Activated CD8-positive, alpha-beta memory T cell treated with anti-CD3 and anti-CD28 coated beads for 48 hours (primary cell): ENCODE results near the gene TSSC4.

Source experiments
- DNase-seq, 3 experiments: peaks; one replicate each; pipeline ENCODE4 v3.0.0-alpha.2; 2020; ENCODE audit warnings: low read depth in 2 of 3, low spot score in 2 of 3

The TSSC4 gene

DNA sequence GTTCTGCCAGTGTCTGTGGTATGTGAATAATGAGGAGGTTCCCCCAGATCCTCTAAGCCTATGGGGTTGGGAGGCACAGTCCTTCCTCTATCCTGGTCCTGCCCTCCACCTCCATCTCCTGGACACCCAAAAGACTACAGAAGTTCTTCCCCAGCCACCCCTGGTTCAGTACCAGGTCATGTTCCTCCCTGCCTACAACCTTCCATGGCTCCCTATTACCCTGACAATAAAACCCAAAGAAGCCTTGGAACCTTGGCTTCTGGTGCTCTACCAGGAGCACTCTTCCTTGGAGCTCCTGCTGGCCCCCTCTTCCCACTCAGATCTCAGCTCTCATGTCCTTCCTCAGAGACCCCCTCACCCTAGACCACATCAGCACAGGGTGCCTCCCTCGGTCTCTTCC, 30.8 kb downstream of the TSSC4 start:
- DNase-seq: no peak

DNA sequence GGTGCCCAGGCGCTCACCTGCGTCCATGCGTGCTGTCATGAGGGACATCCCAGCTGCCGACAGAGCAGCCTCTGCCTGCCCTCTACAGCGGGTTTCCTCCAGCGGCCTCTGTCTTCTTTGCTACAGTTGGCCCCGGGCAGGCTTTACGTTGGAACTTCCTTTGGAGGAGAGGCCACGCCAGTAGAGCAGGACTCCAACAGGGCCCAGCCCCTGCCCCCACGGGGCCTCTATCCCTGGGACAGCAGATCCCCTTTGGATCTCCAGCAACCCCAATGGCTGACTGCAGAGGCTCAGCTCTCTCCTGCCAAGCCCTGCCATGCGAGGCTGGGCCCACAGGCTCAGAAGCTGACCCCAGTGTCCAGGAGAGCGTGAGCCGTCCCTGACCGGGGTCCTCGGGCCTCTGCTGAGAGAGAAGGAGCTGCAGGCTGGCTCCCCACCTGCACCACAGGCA, 31.6 kb downstream of the TSSC4 start:
- no peak for DNase-seq

DNA sequence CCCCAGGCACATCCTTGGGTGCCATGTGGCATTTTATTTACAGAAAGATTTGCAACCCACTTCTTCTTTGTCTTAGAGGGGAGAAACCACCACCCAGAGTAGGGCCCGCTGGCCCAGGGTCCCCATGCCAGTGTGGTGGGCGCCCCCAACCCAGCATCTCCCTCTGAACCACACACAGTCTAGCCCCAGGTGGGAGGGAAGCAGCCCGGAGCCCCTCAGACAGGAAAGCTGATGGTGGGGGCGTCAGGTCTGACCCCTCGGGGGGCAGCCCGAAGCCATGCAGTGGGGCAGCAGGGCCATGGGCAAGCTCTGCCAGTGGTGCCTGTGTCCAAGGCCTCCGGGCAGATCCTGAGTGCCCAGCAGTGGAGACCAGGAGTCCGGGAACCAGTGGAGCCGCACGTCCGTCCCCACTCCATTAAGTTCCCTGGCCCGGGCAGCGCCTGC, 32.1 kb downstream of the TSSC4 start:
- DNase-seq: no peak

DNA sequence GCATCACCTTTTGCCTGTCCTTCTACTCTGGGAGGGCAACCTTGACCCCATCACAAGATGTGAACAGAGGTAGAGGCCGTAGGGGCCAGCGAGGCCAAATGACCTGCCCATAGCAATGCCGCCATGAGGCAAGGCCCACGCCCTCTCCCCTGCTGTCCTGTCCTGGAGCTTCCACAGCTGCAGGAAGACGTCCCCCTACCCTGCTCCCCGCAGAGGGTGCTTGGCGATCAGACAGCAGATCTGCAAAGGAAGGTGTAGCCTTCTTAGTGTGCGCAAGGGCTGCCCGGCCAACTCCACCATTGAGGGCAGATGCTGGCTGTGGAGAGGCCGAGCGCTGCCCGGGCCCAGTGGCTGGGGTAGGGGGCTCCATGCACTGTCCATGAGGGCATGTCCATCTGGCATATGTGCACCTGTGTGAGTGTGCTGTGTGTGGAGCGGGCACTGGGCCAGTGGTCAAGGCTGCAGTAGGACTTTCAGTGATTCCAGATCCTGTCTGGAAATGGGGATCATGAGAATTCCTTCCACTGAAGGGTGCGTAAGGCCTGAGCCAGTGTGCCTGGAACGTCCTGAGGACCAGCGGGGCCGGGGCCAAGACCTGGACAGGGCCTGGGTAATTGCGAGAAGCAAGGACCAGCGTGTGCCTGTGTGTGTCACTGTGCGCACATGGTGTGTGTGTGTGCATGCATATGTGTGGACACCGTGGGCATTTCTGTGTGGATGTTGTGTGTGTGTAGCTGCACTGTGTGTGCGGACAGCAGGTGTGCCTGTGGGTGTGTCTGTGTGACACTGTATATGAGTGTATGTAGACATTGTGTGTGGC, 32.8 kb downstream of the TSSC4 start:
- no peak for DNase-seq

DNA sequence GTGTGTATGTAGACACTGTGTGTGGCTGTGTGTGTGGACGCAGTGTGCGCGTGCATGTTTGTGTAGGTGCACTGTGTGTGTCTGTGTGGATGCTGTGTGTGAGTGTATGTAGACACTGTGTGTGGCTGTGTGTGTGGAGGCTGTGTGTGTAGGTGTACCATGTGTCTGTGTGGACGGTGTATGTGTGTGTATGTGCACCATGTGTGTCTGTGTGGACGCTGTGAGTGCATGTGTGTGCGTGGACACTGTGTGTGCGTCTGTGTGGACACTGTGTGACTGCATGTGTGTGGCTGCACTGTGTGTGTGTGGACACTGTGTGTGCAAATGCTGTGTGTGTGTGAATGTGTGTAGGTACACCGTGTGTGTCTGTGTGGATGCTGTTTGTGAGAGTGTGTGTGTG, 33.5 kb downstream of the TSSC4 start:
- no peak for DNase-seq

DNA sequence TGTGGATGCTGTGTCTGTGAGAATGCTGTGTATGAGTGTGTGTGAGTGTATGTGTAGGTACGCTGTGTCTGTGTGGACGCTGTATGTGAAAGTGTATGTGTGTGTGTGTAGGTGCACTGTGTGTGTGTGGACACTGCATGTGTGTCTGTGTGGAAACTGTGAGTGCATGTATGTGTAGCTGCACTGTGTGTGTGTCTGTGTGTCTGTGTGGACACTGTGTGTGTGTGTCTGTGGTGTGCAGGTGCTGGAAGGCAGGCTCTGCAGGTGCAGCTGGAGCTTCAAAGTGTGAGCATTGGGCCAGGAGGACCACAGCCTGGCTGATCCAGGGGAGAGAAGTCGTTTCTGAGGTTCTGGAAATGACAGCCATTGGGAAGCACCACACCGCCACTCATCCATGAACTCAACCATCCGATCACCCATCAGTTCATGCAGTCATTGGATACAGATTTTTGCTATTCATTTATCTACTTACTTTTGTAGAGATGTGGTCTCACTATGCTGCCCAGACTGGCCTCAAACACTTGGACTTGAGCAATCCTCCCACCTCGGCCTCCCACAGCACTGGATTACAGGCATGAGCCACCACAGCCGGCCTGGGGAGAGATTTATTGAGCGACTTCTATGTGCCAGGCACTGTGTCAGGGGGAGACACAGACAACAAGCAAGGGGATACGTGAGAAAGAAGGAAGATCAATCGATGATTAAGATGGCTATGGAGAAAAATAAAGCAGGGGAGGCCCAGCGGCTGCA, 34.1 kb downstream of the TSSC4 start:
- no peak for DNase-seq

DNA sequence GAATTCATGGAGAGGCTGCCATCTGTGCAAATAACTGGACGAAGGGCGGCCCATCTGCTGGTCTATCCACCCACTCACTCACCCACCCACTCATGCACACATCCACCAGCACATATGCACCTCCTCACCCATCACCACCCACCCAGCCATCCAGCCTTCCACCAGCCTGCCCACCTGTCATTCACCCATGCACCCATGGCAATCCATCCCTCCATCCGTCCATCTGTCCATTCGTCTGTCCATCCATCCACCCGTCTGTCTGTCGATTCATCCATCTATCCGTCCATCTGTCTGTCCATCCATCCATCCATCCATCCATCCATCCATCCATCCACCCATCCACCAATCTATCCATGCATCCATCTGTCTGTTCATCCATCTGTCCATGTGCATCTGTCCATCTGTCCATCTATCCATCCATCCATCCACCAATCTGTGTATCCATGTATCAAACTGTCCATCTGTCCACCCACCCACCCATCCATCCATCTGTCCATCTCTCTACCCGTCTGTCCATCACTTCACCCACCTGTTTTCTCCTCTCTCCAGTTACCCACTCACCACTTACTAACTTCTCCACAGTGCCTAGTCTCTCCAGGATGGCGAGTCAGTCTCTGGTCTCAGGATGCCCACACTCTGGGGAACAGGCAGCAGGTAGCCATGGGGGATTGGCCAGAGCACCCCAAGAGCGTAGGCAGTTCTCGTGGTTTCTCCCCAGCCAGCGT, 34.9 kb downstream of the TSSC4 start:
- DNase-seq: no peak

DNA sequence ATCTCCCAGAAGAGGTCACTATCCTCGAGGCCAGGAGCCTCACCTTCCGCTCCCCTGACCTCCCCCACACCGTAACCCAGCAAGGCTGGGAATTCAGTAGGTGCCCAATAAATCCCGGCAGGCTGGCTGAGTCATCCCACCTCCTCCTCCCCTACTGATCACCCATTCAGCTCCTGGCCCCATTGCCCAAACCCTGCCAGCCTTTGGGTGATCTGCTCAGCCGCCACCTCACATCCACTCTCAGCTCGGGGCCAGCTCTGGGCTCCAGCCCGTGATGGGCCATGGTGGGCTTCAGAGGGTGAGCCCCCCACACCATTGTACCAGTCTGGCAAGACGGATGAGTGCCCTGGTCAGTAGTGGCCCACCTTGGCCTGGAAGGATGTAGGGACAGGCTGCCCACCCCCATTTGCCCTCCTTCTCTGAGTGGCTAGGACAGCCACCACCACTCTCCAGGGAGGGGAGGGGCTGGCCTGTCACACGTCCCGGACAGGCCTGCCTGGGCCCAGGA, 35.5 kb downstream of the TSSC4 start:
- DNase-seq: no peak

DNA sequence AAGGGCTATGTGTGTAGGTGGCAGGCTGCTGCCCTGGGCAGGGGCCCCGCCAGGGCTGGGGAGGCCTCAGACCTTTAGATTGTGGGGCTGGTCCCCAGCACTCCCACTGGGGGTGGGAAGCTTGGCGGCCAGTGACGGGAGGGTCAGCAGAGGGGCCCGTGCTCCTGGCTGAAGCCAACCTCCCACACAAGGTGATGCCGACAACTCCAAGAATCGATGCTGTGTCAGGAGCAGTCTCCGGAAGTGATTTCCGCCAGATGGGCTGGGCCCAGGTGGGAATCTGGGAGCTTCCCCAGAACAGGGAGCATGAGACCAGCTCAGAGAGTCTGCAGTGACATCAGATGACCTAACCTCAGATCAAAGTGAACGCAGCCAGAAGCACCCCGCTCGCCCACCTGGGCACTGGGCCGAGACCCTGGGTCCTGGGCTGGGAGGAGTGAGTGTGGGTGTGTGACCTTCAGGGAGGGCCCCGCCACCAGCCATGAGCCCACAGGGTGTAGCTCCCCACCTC, 36.0 kb downstream of the TSSC4 start:
- no peak for DNase-seq

DNA sequence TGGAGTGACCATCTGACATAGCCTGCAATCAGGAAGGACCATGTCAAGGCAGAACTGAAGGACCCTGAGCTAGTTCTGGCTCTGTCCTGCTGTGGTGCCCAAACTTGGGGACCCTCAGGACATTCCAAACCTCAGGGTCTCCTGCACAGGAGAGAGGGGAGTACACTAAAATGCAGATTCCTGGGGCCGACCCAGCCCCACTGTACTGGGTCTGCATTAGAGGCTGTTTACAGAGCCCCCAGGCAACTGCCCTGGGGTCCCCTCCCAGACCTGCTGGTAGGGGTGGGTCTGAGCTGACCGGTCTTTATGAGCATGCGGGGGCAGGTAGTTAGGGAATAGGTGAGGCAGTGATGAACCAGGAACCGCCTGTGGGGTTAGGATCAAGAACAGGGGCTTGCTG, 37.0 kb downstream of the TSSC4 start:
- DNase-seq: no peak

DNA sequence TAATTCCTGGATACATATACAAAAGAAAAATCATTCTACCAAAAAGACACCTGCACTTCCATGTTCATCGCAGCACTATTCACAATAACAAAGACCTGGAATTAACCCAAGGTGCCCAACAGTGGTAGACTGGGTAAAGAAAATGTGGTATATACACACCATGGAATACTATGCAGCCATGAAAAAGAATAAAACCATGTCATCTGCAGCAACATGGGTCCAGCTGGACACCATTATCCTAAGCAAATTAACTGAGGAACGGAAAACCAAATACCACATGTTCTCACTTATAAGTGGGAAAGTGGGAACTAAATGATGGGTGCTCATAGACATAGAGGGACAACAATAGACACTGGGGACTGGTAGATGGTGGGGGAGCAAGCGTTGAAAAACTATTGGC, 39.3 kb downstream of the TSSC4 start:
- DNase-seq: no peak

DNA sequence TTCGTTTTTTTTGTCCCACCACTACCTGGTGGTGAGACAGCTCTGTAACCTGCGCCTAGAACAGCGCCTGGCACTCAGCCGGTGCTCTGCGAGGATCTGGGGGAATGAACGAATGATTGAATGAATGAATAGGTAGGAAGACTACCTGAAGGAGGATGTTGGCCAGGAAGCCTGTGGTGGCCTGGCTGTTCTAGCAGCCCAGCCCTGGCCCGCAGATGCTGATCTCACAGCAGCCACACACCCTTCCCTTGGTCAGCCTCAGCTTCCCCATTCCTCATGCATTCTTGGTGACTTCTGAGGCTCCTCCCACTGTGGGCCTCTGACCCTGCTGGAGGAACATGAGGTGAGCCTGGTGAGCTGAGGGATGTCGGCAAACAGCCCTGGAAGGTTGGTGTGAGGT, 40.1 kb downstream of the TSSC4 start:
- DNase-seq: no peak

DNA sequence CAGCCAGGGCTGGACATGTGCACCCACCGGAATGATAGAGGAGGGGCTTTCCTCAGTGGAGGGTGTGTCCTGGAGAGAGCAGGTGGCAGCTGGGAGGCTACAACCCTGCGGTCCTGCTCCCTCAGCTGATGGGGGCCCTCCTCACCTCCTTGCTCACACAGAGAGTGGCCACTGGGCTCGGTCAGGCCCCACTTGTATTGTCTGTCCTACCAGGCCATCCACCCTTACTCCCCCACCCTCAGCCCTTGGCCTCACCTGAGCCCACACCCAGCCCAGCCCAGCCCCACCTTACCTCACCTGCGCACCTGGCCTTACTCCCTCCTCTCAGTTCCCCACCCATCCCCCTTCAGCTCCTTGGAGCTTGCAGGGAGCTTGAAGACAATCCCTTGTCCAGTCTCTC, 40.6 kb downstream of the TSSC4 start:
- no peak for DNase-seq

DNA sequence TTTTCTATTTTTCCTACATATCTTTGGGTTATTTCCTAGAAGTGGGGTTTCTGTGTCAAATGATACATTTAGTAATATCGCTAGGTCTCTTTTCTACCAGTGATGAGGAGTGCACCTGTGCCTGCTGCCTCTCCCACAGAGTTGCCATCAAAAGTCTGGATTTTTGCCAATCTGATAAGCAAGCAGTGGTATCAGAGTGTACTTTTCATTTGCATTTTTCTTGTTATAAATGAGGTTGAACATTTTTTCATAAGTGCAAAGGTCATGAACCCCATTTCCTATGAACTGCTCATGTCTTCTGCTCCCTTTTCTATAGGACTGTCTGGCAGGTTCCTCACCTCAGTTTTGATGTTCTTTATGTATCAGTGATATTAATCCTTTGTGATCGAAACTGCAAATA, 42.0 kb downstream of the TSSC4 start:
- DNase-seq: no peak

DNA sequence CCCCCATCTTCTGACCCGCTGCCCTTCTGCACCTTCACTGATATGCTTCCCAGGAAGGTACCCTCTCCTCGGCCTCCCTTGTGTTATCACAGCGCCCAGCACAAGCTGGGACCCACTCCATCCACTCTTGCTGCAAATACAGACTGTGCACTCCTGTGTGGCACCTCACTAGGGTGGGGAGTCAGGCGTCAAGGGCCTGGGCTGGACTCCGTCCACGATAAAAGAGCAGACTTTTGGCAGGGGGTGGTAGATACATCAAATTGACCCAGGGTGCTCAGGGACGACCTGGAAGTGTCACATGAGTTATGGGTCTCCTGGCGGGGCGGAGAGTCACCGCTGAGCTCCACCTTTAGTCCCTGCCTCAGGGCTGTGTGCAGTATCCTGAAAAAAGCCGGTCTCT, 42.9 kb downstream of the TSSC4 start:
- DNase-seq: no peak

DNA sequence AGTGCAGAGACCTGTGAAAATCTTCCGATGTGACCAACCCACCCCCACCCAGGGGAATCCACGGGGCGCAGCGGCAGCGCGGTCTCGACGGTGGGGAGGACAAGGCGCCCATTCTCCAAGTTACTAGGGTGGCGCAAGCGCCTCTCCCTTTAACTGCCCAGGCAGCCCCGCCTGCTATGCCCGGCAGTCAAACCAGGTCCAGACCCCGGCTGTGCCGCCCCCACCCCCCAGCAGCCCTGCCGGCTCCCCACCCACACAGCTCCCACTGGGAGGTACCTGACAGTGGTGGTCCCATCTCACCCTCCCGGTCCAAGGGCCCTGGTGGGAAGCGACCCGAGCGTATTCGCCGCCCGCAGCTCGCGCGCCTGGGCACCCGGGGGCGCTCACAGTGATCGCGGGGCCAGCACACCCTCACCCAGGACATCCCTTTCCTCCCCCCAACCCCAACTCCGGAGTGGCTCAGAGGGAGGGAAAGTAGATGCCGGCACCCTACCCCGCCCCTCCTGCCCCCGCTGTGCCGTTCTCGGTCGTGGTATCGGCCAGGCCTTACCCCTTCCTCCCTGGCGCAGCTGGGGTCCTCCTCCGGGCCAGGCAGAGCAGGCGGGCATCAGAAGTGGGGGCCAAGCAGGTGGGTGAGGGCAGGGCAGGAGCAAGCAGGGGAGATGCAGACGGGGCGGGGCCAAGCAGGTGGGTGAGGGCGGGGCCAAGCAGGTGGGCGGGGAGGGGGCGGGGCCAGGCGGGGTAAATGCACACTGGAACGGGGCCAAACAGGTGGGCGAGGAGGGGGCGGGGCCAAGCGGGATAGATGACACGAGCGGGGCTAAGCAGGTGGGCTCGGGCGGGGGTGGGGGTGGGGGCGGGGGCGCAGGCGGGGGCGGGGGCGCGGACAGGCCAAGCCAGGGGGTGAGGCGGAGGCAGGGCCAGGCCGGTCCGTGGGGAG, 43.6 kb downstream of the TSSC4 start, which contains the start of gene TRPM5:
Gene TRPM5, minus strand, starts transcription at position 634 of the 940 bp plus-strand sequence. CDS start 21,478 bp downstream, outside the sequence.
- peak; percentile 20 to 61 (median 57) for DNase-seq

DNA sequence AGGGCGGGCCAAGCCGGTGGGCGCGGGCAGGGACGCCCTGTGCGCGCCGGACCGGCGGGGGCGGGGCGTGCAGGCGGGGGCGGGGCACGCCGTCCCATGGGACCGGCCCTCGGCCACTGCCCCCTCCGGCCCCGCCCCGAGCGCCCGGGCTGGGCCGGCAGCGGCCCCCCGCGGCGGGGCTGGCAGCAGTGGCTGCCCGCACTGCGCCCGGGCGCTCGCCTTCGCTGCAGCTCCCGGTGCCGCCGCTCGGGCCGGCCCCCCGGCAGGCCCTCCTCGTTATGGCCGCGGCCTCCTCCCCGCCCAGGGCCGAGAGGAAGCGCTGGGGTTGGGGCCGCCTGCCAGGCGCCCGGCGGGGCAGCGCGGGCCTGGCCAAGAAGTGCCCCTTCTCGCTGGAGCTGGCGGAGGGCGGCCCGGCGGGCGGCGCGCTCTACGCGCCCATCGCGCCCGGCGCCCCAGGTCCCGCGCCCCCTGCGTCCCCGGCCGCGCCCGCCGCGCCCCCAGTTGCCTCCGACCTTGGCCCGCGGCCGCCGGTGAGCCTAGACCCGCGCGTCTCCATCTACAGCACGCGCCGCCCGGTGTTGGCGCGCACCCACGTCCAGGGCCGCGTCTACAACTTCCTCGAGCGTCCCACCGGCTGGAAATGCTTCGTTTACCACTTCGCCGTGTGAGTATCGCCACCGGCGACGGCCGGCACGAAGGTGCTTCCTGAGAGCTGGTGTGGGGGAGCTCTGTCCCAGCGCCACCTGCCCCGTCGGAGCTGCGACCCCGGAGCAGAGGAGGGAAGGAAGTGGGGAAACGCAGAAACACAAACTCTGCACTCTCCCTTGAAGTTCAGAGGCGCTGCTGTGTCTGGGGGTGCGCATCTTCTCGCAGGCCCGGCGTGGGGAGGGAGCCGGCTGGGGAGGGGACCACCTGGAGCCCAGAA, 44.5 kb downstream of the TSSC4 start, which contains the start of gene KCNQ1:
Gene KCNQ1, plus strand, starts transcription at position 188 of the 925 bp plus-strand sequence. Its CDS starts 91 bp downstream, at position 279.
- peak in 1 of 3 experiments; percentile 30 for DNase-seq

DNA sequence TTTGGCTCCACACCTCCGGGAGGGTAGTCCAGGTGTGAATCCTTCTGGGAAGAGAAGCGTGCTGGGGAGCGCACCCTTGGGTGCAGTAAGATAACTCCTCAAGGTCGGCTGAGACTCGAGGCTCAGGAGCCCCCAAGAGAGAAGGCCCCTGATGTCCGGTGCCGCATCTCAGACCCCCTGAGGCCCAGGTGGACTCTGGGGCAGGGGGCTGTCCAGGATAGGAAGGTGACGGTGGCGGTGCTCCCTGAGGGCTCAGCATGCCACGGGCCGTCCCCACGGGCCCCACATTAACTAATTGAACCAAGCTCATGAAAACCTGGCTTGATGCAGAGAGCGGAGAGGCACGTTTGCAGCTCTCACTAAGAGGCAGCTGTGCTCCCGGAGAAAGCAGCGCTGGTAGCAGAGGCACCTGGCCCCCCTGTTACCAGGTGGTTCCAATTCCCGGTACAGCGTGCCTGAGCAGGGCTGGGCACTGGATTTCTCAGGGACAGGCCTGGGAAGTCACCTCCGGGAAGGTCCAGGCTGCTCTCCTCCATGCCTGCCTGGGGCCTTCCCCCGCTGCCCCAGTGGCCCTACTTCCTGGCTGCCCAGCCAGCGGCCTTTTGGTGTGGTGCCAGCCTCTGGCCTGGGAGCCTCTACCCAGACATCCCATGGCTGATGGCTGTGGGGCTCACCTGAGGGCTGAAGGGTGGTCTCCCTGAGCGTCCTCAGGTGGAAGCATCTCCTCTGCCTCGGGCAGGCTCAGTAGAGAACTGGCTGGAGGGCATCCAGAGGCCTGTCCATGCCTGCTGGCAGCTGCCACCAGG, 45.4 kb downstream of the TSSC4 start:
- DNase-seq: no peak
